ENCODE results near the gene DGKQ. TPM values are rescaled to one million over a fixed set of nuclear protein-coding genes. Genes with fewer than 3 reads are reported as not detected.
"Not testable (repeated sequence)": the region's sequence is repeated elsewhere in the genome, so short reads cannot be mapped to it uniquely, and the experiment has no call there.

DGKQ gene
- total RNA-seq, 4 donors from 2014 or later, result 3.2 to 5.2 (median 4.5) TPM

- DNase-seq, result no peak
- ATAC-seq, result no peak
- in situ Hi-C loops (cut with MboI; ENCODE audit: low sequenced_read_pairs in 4 of 4), result no loop called here
- no peak overlapping the region for H3K27ac ChIP-seq
- no peaks in the 10 kb centered on the region for H3K9me3 ChIP-seq
- TF ChIP-seq CTCF (IDR thresholded peaks at IDR 0.05 in 4 of 5, conservative IDR thresholded peaks at IDR 0.05 in 1 of 5), result peak in 1 of 5 experiments; percentile 18
- no peak for TF ChIP-seq POLR2A (IDR thresholded peaks at IDR 0.05)
- peaks cover 24 to 27% of the 10 kb centered on the region in 2 donors for H3K4me1 ChIP-seq
- intact Hi-C loops (cut with DNase I; ENCODE audit: low total_unique reads), result no loop called here
- H3K27me3 ChIP-seq, result no peaks in the 10 kb centered on the region
- H3K36me3 ChIP-seq, result no peaks in the 10 kb centered on the region
- no peak overlapping the region for H3K4me3 ChIP-seq
These were observed 46.8 kb downstream of the DGKQ start for GRCh38 chr4:926538-926937.

- in situ Hi-C loops (cut with MboI; ENCODE audit: low sequenced_read_pairs in 4 of 4), result no loop called here
- Histone ChIP-seq H3K27ac (no peak overlapping the region), H3K4me3 (no peak overlapping the region), H3K27me3 (no peaks in the 10 kb centered on the region), H3K9me3 (no peaks in the 10 kb centered on the region), H3K36me3 (no peaks in the 10 kb centered on the region), H3K4me1 (peaks cover 21% of the 10 kb centered on the region in 2 donors)
- ATAC-seq (no peak), DNase-seq (no peak)
- TF ChIP-seq POLR2A (IDR thresholded peaks at IDR 0.05), result no peak
- intact Hi-C loops (cut with DNase I; ENCODE audit: low total_unique reads), result no loop called here
These were observed 47.4 kb downstream of the DGKQ start for GRCh38 chr4:925771-926500.

GRCh38 chr4:925171-925570 is 48.2 kb downstream of the DGKQ start:
- in situ Hi-C loops (cut with MboI; ENCODE audit: low sequenced_read_pairs in 4 of 4) (no loop called here), intact Hi-C loops (cut with DNase I; ENCODE audit: low total_unique reads) (no loop called here)
- H3K27ac ChIP-seq, result no peak overlapping the region
- H3K4me1 ChIP-seq, result peaks cover 13% of the 10 kb centered on the region in 2 donors
- H3K4me3 ChIP-seq, result no peak overlapping the region
- ATAC-seq (no peak), DNase-seq (no peak)
- no peaks in the 10 kb centered on the region for H3K36me3 ChIP-seq
- no peaks in the 10 kb centered on the region for H3K9me3 ChIP-seq
- H3K27me3 ChIP-seq, result no peaks in the 10 kb centered on the region
- no peak for TF ChIP-seq POLR2A (IDR thresholded peaks at IDR 0.05)
- TF ChIP-seq CTCF (IDR thresholded peaks at IDR 0.05 in 4 of 5, conservative IDR thresholded peaks at IDR 0.05 in 1 of 5), result no peak

- TF ChIP-seq CTCF (IDR thresholded peaks at IDR 0.05 in 4 of 5, conservative IDR thresholded peaks at IDR 0.05 in 1 of 5) (no peak), POLR2A (IDR thresholded peaks at IDR 0.05) (no peak)
- DNase-seq (no peak), ATAC-seq (no peak)
- intact Hi-C loops (cut with DNase I; ENCODE audit: low total_unique reads) (no loop called here), in situ Hi-C loops (cut with MboI; ENCODE audit: low sequenced_read_pairs in 4 of 4) (no loop called here)
- H3K9me3 ChIP-seq, result no peaks in the 10 kb centered on the region
- H3K36me3 ChIP-seq, result no peaks in the 10 kb centered on the region
- no peak overlapping the region for H3K4me3 ChIP-seq
- no peak overlapping the region for H3K27ac ChIP-seq
- peaks cover 5 to 6% of the 10 kb centered on the region in 2 donors for H3K4me1 ChIP-seq
- H3K27me3 ChIP-seq, result no peaks in the 10 kb centered on the region
These were observed 49.0 kb downstream of the DGKQ start for GRCh38 chr4:924107-925096.

- DNase-seq (peak in 1 of 2 donors; percentile 0), ATAC-seq (no peak)
- Histone ChIP-seq H3K27me3 (no peaks in the 10 kb centered on the region), H3K27ac (no peak overlapping the region), H3K9me3 (no peaks in the 10 kb centered on the region), H3K4me3 (no peak overlapping the region), H3K36me3 (no peaks in the 10 kb centered on the region), H3K4me1 (peaks cover 0 to 4% of the 10 kb centered on the region in 2 donors)
- intact Hi-C loops (cut with DNase I; ENCODE audit: low total_unique reads), result no loop called here
- TF ChIP-seq CTCF (IDR thresholded peaks at IDR 0.05 in 4 of 5, conservative IDR thresholded peaks at IDR 0.05 in 1 of 5) (no peak), POLR2A (IDR thresholded peaks at IDR 0.05) (no peak)
- in situ Hi-C loops (cut with MboI; ENCODE audit: low sequenced_read_pairs in 4 of 4), result no loop called here
These were observed 51.5 kb downstream of the DGKQ start for GRCh38 chr4:921830-922331.

GRCh38 chr4:919004-919680 is 54.2 kb downstream of the DGKQ start:
- DNase-seq; H3K36me3 ChIP-seq; H3K4me3 ChIP-seq; ATAC-seq; intact Hi-C loops (cut with DNase I; ENCODE audit: low total_unique reads); H3K9me3 ChIP-seq; in situ Hi-C loops (cut with MboI; ENCODE audit: low sequenced_read_pairs in 4 of 4); H3K27ac ChIP-seq; H3K4me1 ChIP-seq; H3K27me3 ChIP-seq: not testable (repeated sequence)

GRCh38 chr4:918591-918990 is 54.8 kb downstream of the DGKQ start:
- H3K9me3 ChIP-seq; H3K27me3 ChIP-seq; DNase-seq; H3K4me1 ChIP-seq; H3K36me3 ChIP-seq; ATAC-seq; H3K4me3 ChIP-seq; H3K27ac ChIP-seq; in situ Hi-C loops (cut with MboI; ENCODE audit: low sequenced_read_pairs in 4 of 4); intact Hi-C loops (cut with DNase I; ENCODE audit: low total_unique reads): not testable (repeated sequence)

Data from gastrocnemius medialis (tissue), 4 donors.